ENCODE results near the gene KREMEN1.

DNA sequence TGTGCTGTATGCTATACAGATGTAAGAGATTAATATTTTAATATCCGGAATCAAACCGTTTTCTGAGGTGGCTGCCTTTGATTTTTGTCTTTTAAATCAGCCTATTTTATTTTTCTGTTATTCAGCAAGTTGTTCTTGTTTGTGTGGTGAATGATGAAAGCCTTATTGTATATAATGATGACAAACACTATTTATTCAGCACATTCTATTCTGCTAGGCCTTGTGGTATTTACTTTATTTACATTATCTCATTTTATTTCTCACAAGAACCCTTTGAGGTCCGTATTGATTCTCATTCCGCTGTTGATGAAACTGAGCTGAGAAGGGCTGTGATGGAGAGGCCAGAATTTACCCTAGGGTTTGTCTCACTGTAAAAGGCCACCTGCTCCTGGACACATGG lies 40.5 kb downstream of the KREMEN1 start:
- TF ChIP-seq, protein P1, sequence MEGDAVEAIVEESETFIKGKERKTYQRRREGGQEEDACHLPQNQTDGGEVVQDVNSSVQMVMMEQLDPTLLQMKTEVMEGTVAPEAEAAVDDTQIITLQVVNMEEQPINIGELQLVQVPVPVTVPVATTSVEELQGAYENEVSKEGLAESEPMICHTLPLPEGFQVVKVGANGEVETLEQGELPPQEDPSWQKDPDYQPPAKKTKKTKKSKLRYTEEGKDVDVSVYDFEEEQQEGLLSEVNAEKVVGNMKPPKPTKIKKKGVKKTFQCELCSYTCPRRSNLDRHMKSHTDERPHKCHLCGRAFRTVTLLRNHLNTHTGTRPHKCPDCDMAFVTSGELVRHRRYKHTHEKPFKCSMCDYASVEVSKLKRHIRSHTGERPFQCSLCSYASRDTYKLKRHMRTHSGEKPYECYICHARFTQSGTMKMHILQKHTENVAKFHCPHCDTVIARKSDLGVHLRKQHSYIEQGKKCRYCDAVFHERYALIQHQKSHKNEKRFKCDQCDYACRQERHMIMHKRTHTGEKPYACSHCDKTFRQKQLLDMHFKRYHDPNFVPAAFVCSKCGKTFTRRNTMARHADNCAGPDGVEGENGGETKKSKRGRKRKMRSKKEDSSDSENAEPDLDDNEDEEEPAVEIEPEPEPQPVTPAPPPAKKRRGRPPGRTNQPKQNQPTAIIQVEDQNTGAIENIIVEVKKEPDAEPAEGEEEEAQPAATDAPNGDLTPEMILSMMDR (IDR thresholded peaks at IDR 0.05) = no peak
- no peak for TF ChIP-seq EZH2 (IDR thresholded peaks at IDR 0.05)
- no peak for TF ChIP-seq EZH2phosphoT487 (IDR thresholded peaks at IDR 0.05)

All from neural progenitor cell (in vitro differentiated cells).